Glutamatergic neuron (in vitro differentiated cells): Measurements from ENCODE around the gene CR1. TPM values are rescaled to one million over a fixed set of nuclear protein-coding genes. Genes with fewer than 3 reads are reported as not detected.

Experiments
- DNase-seq: peaks from one replicate; pipeline ENCODE4 v3.0.0; 2022
- H3K27ac Mint-ChIP-seq: one replicate; pipeline ENCODE4 v1.8.0; 2020; ENCODE audit warnings: mild to moderate bottlenecking, mixed read lengths, inconsistent platforms; ENCODE audit not compliant: unreplicated experiment
- H3K27me3 Mint-ChIP-seq: one replicate; pipeline ENCODE4 v1.8.0; 2020; ENCODE audit warnings: mild to moderate bottlenecking, moderate library complexity, mixed read lengths, inconsistent platforms; ENCODE audit not compliant: unreplicated experiment
- H3K36me3 Mint-ChIP-seq: one replicate; pipeline ENCODE4 v1.8.0; 2020; ENCODE audit warnings: mild to moderate bottlenecking, mixed read lengths, inconsistent platforms; ENCODE audit not compliant: unreplicated experiment
- H3K4me1 Mint-ChIP-seq: one replicate; pipeline ENCODE4 v1.8.0; 2020; ENCODE audit warnings: mild to moderate bottlenecking, low read depth, mixed read lengths, inconsistent platforms; ENCODE audit not compliant: unreplicated experiment
- H3K4me3 Mint-ChIP-seq: one replicate; pipeline ENCODE4 v1.8.0; 2020; ENCODE audit warnings: mild to moderate bottlenecking, mixed read lengths, inconsistent platforms; ENCODE audit not compliant: unreplicated experiment
- H3K9me3 Mint-ChIP-seq: one replicate; pipeline ENCODE4 v1.8.0; 2020; ENCODE audit warnings: mild to moderate bottlenecking, moderate library complexity, mixed read lengths, inconsistent platforms; ENCODE audit not compliant: unreplicated experiment
- total RNA-seq: library from RNA; stranded (reverse); fragmentation: NEBNext Ultra II Directional; extraction: Animal tissue kit (Norgen Biotek cat#: 25700); gene quantifications from one replicate; pipeline ENCODE4 v1.2.1, GENCODE V29; 2021; ENCODE audit not compliant: unreplicated experiment
- TF ChIP-seq, protein P1 (sequence below): fragments of 200-600 bp; sonication (generic); IDR thresholded peaks from one replicate; pipeline ENCODE4 v1.5.0; 2021; ENCODE audit not compliant: partially characterized antibody, unreplicated experiment

CR1 gene
- total RNA-seq, 1 donor from 2014 or later: not detected

DNA sequence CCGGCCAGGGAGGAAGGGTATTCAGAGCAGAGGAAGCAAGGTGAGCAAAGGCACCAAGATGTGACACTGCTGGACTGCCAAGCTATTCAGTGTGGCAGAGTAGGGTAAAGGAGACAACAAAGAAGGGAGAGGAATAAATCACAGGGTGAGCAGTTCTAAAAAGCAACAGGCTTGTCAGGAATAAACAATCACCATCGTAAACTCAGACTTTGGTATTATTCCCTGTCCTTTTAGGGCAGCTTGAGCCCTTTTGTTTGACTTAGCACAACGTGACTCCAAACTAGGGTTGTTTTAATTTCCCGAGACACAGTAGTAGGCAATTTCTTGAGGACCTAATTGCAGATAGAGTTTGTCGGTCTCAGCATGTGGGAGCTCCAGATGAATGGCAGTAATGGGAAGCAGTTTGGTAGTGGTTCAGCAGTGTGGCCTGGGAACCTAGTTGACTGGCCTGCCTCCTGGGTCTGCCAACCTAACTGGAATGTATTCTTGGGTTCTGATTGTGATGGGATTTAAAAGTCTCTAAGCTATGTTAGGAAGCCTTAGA is 153.3 kb downstream of the CR1 start:
- Mint-ChIP-seq H3K27me3 (peaks cover 3% of the 10 kb centered on the region), H3K9me3 (peaks cover 4% of the 10 kb centered on the region), H3K4me3 (no peak overlapping the region), H3K36me3 (no peaks in the 10 kb centered on the region), H3K4me1 (peaks cover 6% of the 10 kb centered on the region), H3K27ac (no peak overlapping the region)
- no peak for DNase-seq
- TF ChIP-seq, protein P1, sequence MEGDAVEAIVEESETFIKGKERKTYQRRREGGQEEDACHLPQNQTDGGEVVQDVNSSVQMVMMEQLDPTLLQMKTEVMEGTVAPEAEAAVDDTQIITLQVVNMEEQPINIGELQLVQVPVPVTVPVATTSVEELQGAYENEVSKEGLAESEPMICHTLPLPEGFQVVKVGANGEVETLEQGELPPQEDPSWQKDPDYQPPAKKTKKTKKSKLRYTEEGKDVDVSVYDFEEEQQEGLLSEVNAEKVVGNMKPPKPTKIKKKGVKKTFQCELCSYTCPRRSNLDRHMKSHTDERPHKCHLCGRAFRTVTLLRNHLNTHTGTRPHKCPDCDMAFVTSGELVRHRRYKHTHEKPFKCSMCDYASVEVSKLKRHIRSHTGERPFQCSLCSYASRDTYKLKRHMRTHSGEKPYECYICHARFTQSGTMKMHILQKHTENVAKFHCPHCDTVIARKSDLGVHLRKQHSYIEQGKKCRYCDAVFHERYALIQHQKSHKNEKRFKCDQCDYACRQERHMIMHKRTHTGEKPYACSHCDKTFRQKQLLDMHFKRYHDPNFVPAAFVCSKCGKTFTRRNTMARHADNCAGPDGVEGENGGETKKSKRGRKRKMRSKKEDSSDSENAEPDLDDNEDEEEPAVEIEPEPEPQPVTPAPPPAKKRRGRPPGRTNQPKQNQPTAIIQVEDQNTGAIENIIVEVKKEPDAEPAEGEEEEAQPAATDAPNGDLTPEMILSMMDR: no peak

- TF ChIP-seq, protein P1: no peak
- H3K27ac Mint-ChIP-seq: no peak overlapping the region
- DNase-seq: no peak
- peaks cover 4% of the 10 kb centered on the region for H3K9me3 Mint-ChIP-seq
- H3K36me3 Mint-ChIP-seq: no peaks in the 10 kb centered on the region
- H3K4me1 Mint-ChIP-seq: peaks cover 4% of the 10 kb centered on the region
- H3K27me3 Mint-ChIP-seq: peaks cover 3% of the 10 kb centered on the region
- no peak overlapping the region for H3K4me3 Mint-ChIP-seq
These were observed 154.1 kb downstream of the CR1 start for GRCh38 chr1:207649865-207650580.

DNA sequence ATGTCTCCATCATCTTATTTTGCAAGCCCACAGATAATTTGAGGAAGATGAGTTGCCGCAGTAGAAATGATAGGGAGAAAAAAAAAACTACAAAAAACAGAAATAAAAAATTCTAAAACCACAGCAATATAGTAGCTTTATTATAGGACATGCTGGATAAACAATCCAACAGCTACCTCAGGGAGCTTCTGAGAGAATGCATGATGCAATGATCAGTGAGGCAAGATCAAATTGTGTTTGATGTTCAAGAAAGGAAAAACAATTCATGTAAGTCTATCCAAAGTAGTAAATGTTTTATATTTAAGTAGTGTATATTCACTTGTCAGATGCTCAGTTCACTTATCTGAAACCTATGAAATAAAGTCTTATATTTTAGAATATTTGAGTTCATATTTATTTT is 155.6 kb downstream of the CR1 start:
- TF ChIP-seq, protein P1: no peak
- Mint-ChIP-seq H3K27ac (no peak overlapping the region), H3K4me3 (no peak overlapping the region), H3K4me1 (peaks cover 4% of the 10 kb centered on the region), H3K36me3 (no peaks in the 10 kb centered on the region), H3K27me3 (peaks cover 3% of the 10 kb centered on the region), H3K9me3 (peaks cover 4% of the 10 kb centered on the region)
- no peak for DNase-seq

- DNase-seq: no peak
- H3K27me3 Mint-ChIP-seq: peaks cover 3% of the 10 kb centered on the region
- peaks cover 6% of the 10 kb centered on the region for H3K4me1 Mint-ChIP-seq
- no peak overlapping the region for H3K4me3 Mint-ChIP-seq
- TF ChIP-seq, protein P1: no peak
- H3K36me3 Mint-ChIP-seq: peaks cover 4% of the 10 kb centered on the region
- H3K9me3 Mint-ChIP-seq: no peaks in the 10 kb centered on the region
- H3K27ac Mint-ChIP-seq: no peak overlapping the region
These were observed 158.4 kb downstream of the CR1 start for GRCh38 chr1:207654320-207654719.

GRCh38 chr1:207658408-207658807 is 162.5 kb downstream of the CR1 start:
- Mint-ChIP-seq H3K4me1 (peaks cover 3% of the 10 kb centered on the region), H3K27me3 (peaks cover 3% of the 10 kb centered on the region), H3K9me3 (no peaks in the 10 kb centered on the region), H3K27ac (no peak overlapping the region), H3K4me3 (no peak overlapping the region), H3K36me3 (peaks cover 4% of the 10 kb centered on the region)
- TF ChIP-seq, protein P1: no peak
- DNase-seq: no peak
